ENCODE measurements around the gene ENDOG. TPM values are rescaled to one million over a fixed set of nuclear protein-coding genes. Genes with fewer than 3 reads are reported as not detected.
"Not testable (repeated sequence)": the region's sequence is repeated elsewhere in the genome, so short reads cannot be mapped to it uniquely, and the experiment has no call there.

The ENDOG gene
- polyA plus RNA-seq, 2 donors, result 21.0 to 26.2 TPM

DNA sequence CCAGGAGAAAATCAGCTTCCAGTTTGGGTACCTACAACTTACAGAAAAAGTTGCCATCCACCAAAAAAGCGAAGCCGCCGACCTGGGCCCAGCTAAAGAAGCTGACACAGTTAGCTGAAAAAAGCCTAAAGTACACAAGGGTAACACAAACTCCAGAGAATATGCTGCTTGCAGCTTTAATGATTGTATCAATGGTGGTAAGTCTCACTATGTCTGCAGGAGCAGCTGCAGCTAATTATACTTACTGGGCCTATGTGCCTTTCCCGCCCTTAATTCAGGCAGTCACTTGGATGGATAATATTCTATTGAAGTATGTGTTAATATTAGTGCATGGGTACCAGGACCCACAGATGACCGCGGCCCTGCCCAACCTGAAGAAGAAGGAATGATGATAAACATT, 36.2 kb downstream of the ENDOG start:
- not testable (repeated sequence) for H3K36me3 ChIP-seq (ENCODE audit: control insufficient read depth in 2 of 2, insufficient read depth in 2 of 2, low read length in 1 of 2); H3K27ac ChIP-seq (ENCODE audit: low read depth in 2 of 2, low read length in 1 of 2); H3K4me3 ChIP-seq (ENCODE audit: low read depth in 1 of 2, low read length in 2 of 2); H3K27me3 ChIP-seq (ENCODE audit: control insufficient read depth in 1 of 2, insufficient read depth in 2 of 2, low read length in 2 of 2); H3K9me3 ChIP-seq (ENCODE audit: control insufficient read depth in 2 of 2, insufficient read depth in 1 of 2, low read depth in 1 of 2, low read length in 1 of 2); H3K4me1 ChIP-seq (ENCODE audit: control insufficient read depth in 2 of 2, insufficient read depth in 2 of 2, low read length in 1 of 2)
- 93 to 95% methylated on average over 6 of the region's 6 CpGs for WGBS, 2 donors

DNA sequence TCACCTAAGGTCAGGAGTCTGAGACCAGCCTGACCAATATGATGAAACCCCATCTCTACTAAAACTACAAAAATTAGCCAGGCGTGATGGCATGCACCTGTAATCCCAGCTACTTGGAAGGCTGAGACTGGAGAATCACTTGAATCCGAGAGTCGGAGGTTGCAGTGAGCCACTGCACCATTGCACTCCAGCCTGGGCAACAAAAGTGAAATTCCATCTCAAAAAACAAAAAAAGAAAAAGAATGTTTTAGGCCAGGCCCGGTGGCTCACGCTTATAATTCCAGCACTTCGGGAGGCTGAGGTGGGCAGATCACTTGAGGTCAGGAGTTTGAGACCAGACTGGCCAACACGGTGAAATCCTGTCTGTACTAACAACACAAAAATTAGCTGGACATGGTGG, 40.2 kb downstream of the ENDOG start:
- H3K27me3 ChIP-seq (ENCODE audit: control insufficient read depth in 1 of 2, insufficient read depth in 2 of 2, low read length in 2 of 2); H3K4me1 ChIP-seq (ENCODE audit: control insufficient read depth in 2 of 2, insufficient read depth in 2 of 2, low read length in 1 of 2); H3K9me3 ChIP-seq (ENCODE audit: control insufficient read depth in 2 of 2, insufficient read depth in 1 of 2, low read depth in 1 of 2, low read length in 1 of 2); H3K27ac ChIP-seq (ENCODE audit: low read depth in 2 of 2, low read length in 1 of 2); H3K4me3 ChIP-seq (ENCODE audit: low read depth in 1 of 2, low read length in 2 of 2); H3K36me3 ChIP-seq (ENCODE audit: control insufficient read depth in 2 of 2, insufficient read depth in 2 of 2, low read length in 1 of 2): not testable (repeated sequence)
- 93 to 94% methylated on average over 7 of the region's 7 CpGs for WGBS, 2 donors

DNA sequence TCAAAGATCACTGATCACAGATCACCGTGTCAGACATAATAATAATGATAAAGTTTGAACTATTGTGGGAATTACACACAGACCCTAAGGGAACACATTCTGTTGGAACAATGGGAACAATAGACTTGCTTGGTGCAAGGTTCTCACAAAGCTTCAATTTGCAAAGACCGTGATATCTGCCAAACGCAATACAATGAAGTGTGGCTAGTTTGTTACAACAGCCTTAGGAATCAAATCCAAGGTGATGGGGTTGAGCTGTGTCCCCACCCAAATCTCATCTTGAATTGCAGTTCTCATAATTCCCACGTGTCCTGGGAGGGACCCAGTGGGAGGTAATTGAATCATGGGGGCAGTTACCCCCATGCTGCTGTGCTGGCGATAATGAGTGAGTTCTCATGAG, 42.6 kb downstream of the ENDOG start:
- 62 to 77% methylated on average over 5 of the region's 5 CpGs for WGBS, 2 donors
- H3K27me3 ChIP-seq (ENCODE audit: control insufficient read depth in 1 of 2, insufficient read depth in 2 of 2, low read length in 2 of 2), result no peaks in the 10 kb centered on the region
- peaks cover 0 to 14% of the 10 kb centered on the region in 2 donors for H3K4me1 ChIP-seq (ENCODE audit: control insufficient read depth in 2 of 2, insufficient read depth in 2 of 2, low read length in 1 of 2)
- H3K36me3 ChIP-seq (ENCODE audit: control insufficient read depth in 2 of 2, insufficient read depth in 2 of 2, low read length in 1 of 2), result no peaks in the 10 kb centered on the region
- H3K9me3 ChIP-seq (ENCODE audit: control insufficient read depth in 2 of 2, insufficient read depth in 1 of 2, low read depth in 1 of 2, low read length in 1 of 2), result no peaks in the 10 kb centered on the region
- H3K4me3 ChIP-seq (ENCODE audit: low read depth in 1 of 2, low read length in 2 of 2), result no peak overlapping the region
- peak overlapping the region in 1 of 2 donors; percentile 85 for H3K27ac ChIP-seq (ENCODE audit: low read depth in 2 of 2, low read length in 1 of 2)

DNA sequence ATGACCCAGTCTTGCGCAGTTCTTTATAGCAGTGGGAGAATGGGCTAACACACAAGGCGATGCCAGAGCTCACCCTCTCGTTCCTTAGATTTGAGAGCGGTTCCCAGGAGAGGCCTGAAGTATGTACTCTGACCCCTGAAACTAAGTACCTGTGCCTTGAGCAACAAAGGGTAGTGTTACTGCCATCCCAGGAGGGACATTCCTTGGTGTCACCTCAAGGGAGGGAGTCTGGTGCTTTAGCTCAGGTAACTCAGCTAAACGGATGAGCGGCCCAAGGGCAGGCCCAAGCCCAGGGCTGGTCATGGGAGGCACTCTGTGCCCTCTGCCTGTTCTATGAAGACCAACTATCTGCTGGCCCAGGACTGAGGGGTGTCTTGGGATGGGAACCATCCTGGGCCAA, 43.2 kb downstream of the ENDOG start:
- H3K27ac ChIP-seq (ENCODE audit: low read depth in 2 of 2, low read length in 1 of 2), result no peak overlapping the region

DNA sequence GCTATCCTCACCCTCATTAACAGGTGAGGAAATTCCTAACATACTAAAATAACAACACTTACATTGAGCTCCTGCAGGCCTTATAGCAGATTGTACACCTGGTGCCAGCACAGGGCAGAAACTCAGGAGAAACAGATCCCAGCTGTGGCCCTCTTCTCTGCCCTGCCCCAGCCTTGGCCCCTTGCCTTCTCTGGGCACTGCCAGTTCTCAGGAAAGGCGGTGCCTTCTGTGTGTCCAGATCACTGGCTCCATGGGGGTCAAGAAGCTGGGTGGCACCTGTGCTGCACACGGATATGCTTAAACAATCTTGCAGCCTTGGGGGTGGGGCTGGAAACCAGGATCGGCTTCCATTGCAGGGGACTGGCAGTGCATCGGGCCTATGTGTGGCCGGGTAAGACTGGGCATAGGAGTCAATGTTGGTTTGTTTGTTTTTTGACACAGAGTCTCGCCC, 44.1 kb downstream of the ENDOG start:
- H3K36me3 ChIP-seq (ENCODE audit: control insufficient read depth in 2 of 2, insufficient read depth in 2 of 2, low read length in 1 of 2), result no peaks in the 10 kb centered on the region
- H3K4me1 ChIP-seq (ENCODE audit: control insufficient read depth in 2 of 2, insufficient read depth in 2 of 2, low read length in 1 of 2), result peaks cover 0 to 14% of the 10 kb centered on the region in 2 donors
- WGBS, 2 donors, result 64 to 66% methylated on average over 6 of the region's 6 CpGs
- no peaks in the 10 kb centered on the region for H3K9me3 ChIP-seq (ENCODE audit: control insufficient read depth in 2 of 2, insufficient read depth in 1 of 2, low read depth in 1 of 2, low read length in 1 of 2)
- H3K27me3 ChIP-seq (ENCODE audit: control insufficient read depth in 1 of 2, insufficient read depth in 2 of 2, low read length in 2 of 2), result no peaks in the 10 kb centered on the region
- H3K27ac ChIP-seq (ENCODE audit: low read depth in 2 of 2, low read length in 1 of 2), result peak overlapping the region; percentile 61 to 70
- no peak overlapping the region for H3K4me3 ChIP-seq (ENCODE audit: low read depth in 1 of 2, low read length in 2 of 2)

More for the DNA sequence above, 43.2 kb downstream of the ENDOG start:
- H3K4me3 ChIP-seq (ENCODE audit: low read depth in 1 of 2, low read length in 2 of 2), result no peak overlapping the region
- no peaks in the 10 kb centered on the region for H3K27me3 ChIP-seq (ENCODE audit: control insufficient read depth in 1 of 2, insufficient read depth in 2 of 2, low read length in 2 of 2)
- H3K4me1 ChIP-seq (ENCODE audit: control insufficient read depth in 2 of 2, insufficient read depth in 2 of 2, low read length in 1 of 2), result peaks cover 0 to 14% of the 10 kb centered on the region in 2 donors
- no peaks in the 10 kb centered on the region for H3K9me3 ChIP-seq (ENCODE audit: control insufficient read depth in 2 of 2, insufficient read depth in 1 of 2, low read depth in 1 of 2, low read length in 1 of 2)
- WGBS, 2 donors, result 80 to 82% methylated on average over 6 of the region's 6 CpGs
- no peaks in the 10 kb centered on the region for H3K36me3 ChIP-seq (ENCODE audit: control insufficient read depth in 2 of 2, insufficient read depth in 2 of 2, low read length in 1 of 2)

DNA sequence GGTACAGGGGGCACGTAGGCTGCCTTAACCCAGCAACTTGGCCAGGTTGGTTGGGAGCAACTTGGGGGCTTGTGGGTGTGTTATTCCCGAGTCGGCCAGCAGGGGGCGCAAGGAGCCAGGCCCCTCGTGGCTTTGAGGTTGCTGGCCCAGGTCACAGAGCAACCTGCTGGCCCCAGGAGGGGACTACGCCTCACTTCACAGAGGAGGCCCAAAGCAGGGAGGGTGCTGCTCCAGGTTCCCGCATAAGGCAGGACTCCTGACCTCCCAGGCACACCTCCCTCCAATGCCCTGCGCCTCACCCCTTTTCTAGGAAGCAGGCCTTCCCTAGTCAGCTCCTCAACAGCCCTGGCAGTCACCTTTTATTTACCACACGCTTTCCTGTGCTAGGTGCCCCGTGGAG, 45.3 kb downstream of the ENDOG start:
- Histone ChIP-seq H3K4me1 (ENCODE audit: control insufficient read depth in 2 of 2, insufficient read depth in 2 of 2, low read length in 1 of 2) (peaks cover 0 to 14% of the 10 kb centered on the region in 2 donors), H3K36me3 (ENCODE audit: control insufficient read depth in 2 of 2, insufficient read depth in 2 of 2, low read length in 1 of 2) (no peaks in the 10 kb centered on the region), H3K9me3 (ENCODE audit: control insufficient read depth in 2 of 2, insufficient read depth in 1 of 2, low read depth in 1 of 2, low read length in 1 of 2) (no peaks in the 10 kb centered on the region), H3K4me3 (ENCODE audit: low read depth in 1 of 2, low read length in 2 of 2) (no peak overlapping the region), H3K27ac (ENCODE audit: low read depth in 2 of 2, low read length in 1 of 2) (no peak overlapping the region), H3K27me3 (ENCODE audit: control insufficient read depth in 1 of 2, insufficient read depth in 2 of 2, low read length in 2 of 2) (no peaks in the 10 kb centered on the region)
- WGBS, 2 donors, result 23 to 25% methylated on average over 10 of the region's 10 CpGs

DNA sequence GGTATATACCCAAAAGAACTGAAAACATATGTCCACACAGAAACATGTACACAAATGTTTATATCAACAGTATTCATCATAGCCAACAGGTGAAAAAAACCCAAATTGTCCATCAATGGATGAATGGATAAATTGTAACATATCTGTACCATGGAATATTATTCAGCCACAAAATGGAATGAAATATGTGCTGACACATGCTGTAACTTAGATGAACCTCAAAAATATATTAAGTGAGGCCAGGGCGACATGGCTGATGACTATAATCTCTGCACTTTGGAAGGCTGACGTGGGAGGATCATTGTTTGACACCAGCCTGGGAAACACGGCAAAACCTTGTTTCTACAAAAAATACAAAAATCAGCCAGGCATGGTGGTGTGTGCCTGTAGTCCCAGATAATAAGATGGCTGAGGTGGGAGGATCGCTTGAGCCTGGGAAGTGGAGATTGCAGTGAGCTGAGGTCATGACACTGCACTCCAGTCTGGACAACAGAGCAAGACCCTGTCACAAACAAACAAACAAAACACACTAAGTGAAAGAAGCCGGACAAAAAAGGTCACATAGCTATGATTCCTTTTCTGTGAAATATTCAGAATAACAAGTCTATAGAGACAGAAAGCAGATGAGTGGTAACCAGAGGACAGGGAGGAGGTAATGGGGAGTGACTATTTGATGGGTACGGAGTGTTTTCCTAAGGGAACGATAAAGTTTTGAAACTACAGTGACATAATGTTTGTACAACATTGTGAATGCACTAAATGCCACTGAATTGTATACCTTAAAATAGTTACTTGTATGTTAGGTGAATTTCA, 52.0 kb downstream of the ENDOG start:
- WGBS, 2 donors, result 87 to 89% methylated on average over 7 of the region's 7 CpGs
- no peaks in the 10 kb centered on the region for H3K27me3 ChIP-seq (ENCODE audit: control insufficient read depth in 1 of 2, insufficient read depth in 2 of 2, low read length in 2 of 2)
- H3K36me3 ChIP-seq (ENCODE audit: control insufficient read depth in 2 of 2, insufficient read depth in 2 of 2, low read length in 1 of 2), result no peaks in the 10 kb centered on the region
- no peak overlapping the region for H3K4me3 ChIP-seq (ENCODE audit: low read depth in 1 of 2, low read length in 2 of 2)
- H3K9me3 ChIP-seq (ENCODE audit: control insufficient read depth in 2 of 2, insufficient read depth in 1 of 2, low read depth in 1 of 2, low read length in 1 of 2), result no peaks in the 10 kb centered on the region
- no peak overlapping the region for H3K27ac ChIP-seq (ENCODE audit: low read depth in 2 of 2, low read length in 1 of 2)
- H3K4me1 ChIP-seq (ENCODE audit: control insufficient read depth in 2 of 2, insufficient read depth in 2 of 2, low read length in 1 of 2), result no peaks in the 10 kb centered on the region

DNA sequence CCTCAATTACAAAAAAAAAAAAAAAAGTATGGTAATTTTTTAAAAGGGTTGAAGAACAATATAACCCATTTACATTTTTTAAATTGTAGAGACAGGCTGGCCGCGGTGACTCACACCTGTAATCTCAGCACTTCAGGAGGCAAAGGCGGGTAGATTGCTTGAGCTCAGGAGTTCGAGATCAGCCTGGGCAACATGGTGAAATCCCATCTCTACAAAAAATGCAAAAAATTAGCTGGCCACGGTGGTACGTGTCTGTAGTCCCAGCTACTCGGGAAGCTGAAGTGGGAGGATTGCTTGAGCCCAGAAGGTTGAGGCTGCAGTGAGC, 52.6 kb downstream of the ENDOG start:
- not testable (repeated sequence) for H3K27me3 ChIP-seq (ENCODE audit: control insufficient read depth in 1 of 2, insufficient read depth in 2 of 2, low read length in 2 of 2); H3K27ac ChIP-seq (ENCODE audit: low read depth in 2 of 2, low read length in 1 of 2); H3K4me3 ChIP-seq (ENCODE audit: low read depth in 1 of 2, low read length in 2 of 2); H3K36me3 ChIP-seq (ENCODE audit: control insufficient read depth in 2 of 2, insufficient read depth in 2 of 2, low read length in 1 of 2); H3K4me1 ChIP-seq (ENCODE audit: control insufficient read depth in 2 of 2, insufficient read depth in 2 of 2, low read length in 1 of 2); H3K9me3 ChIP-seq (ENCODE audit: control insufficient read depth in 2 of 2, insufficient read depth in 1 of 2, low read depth in 1 of 2, low read length in 1 of 2)
- 90 to 94% methylated on average over 7 of the region's 7 CpGs for WGBS, 2 donors

Data from esophagus (tissue), 2 donors.